Measurements from ENCODE around the gene LINS1. TPM values are rescaled to one million over a fixed set of nuclear protein-coding genes. Genes with fewer than 3 reads are reported as not detected.
"Not testable (repeated sequence)": the region's sequence is repeated elsewhere in the genome, so short reads cannot be mapped to it uniquely, and the experiment has no call there.

The LINS1 gene
- total RNA-seq, 1 donor from 2014 or later, result 15.0 TPM

DNA sequence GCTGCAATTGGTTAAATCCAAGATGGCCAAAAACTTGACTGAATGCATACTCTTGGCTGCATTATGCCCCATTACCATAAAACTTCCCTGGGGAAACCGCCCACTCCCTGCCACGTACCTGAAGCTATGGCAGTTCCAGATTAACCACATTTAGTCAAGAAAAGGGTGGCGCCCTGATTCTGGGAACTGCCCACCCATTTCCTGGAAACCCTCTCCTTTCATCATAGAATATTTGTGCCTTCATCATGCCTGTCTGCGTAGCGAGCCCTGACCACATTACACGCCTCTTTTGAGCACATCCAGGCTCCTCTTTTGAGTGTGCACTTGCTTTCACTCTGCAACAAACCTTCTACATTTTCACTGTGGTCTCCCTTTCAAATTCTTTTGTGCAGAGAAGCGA, 5.2 kb downstream of the LINS1 start:
- H3K36me3 Mint-ChIP-seq (ENCODE audit: unreplicated experiment), result peaks cover 5% of the 10 kb centered on the region
- TF ChIP-seq, protein P1, sequence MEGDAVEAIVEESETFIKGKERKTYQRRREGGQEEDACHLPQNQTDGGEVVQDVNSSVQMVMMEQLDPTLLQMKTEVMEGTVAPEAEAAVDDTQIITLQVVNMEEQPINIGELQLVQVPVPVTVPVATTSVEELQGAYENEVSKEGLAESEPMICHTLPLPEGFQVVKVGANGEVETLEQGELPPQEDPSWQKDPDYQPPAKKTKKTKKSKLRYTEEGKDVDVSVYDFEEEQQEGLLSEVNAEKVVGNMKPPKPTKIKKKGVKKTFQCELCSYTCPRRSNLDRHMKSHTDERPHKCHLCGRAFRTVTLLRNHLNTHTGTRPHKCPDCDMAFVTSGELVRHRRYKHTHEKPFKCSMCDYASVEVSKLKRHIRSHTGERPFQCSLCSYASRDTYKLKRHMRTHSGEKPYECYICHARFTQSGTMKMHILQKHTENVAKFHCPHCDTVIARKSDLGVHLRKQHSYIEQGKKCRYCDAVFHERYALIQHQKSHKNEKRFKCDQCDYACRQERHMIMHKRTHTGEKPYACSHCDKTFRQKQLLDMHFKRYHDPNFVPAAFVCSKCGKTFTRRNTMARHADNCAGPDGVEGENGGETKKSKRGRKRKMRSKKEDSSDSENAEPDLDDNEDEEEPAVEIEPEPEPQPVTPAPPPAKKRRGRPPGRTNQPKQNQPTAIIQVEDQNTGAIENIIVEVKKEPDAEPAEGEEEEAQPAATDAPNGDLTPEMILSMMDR (IDR thresholded peaks at IDR 0.05; ENCODE audit: partially characterized antibody, unreplicated experiment), result no peak
- no peaks in the 10 kb centered on the region for H3K4me1 Mint-ChIP-seq (ENCODE audit: low read depth, unreplicated experiment)
- no peak overlapping the region for H3K27ac Mint-ChIP-seq (ENCODE audit: unreplicated experiment)
- no peak for DNase-seq
- no peak overlapping the region for H3K4me3 Mint-ChIP-seq (ENCODE audit: unreplicated experiment)
- no peaks in the 10 kb centered on the region for H3K27me3 Mint-ChIP-seq (ENCODE audit: unreplicated experiment)
- no peaks in the 10 kb centered on the region for H3K9me3 Mint-ChIP-seq (ENCODE audit: unreplicated experiment)

GRCh38 chr15:100595964-100596363, 6.0 kb downstream of the LINS1 start:
- DNase-seq, result no peak
- peaks cover 2% of the 10 kb centered on the region for H3K9me3 Mint-ChIP-seq (ENCODE audit: unreplicated experiment)
- TF ChIP-seq, protein P1 (IDR thresholded peaks at IDR 0.05; ENCODE audit: partially characterized antibody, unreplicated experiment), result no peak
- H3K4me1 Mint-ChIP-seq (ENCODE audit: low read depth, unreplicated experiment), result no peaks in the 10 kb centered on the region
- H3K27ac Mint-ChIP-seq (ENCODE audit: unreplicated experiment), result no peak overlapping the region
- no peak overlapping the region for H3K4me3 Mint-ChIP-seq (ENCODE audit: unreplicated experiment)
- no peaks in the 10 kb centered on the region for H3K27me3 Mint-ChIP-seq (ENCODE audit: unreplicated experiment)
- peaks cover 9% of the 10 kb centered on the region for H3K36me3 Mint-ChIP-seq (ENCODE audit: unreplicated experiment)

- DNase-seq, result no peak
- no peaks in the 10 kb centered on the region for H3K27me3 Mint-ChIP-seq (ENCODE audit: unreplicated experiment)
- peaks cover 18% of the 10 kb centered on the region for H3K36me3 Mint-ChIP-seq (ENCODE audit: unreplicated experiment)
- H3K9me3 Mint-ChIP-seq (ENCODE audit: unreplicated experiment), result peaks cover 2% of the 10 kb centered on the region
- no peaks in the 10 kb centered on the region for H3K4me1 Mint-ChIP-seq (ENCODE audit: low read depth, unreplicated experiment)
- H3K27ac Mint-ChIP-seq (ENCODE audit: unreplicated experiment), result no peak overlapping the region
- no peak overlapping the region for H3K4me3 Mint-ChIP-seq (ENCODE audit: unreplicated experiment)
- TF ChIP-seq, protein P1 (IDR thresholded peaks at IDR 0.05; ENCODE audit: partially characterized antibody, unreplicated experiment), result no peak
Measured at GRCh38 chr15:100593431-100593830, 8.6 kb downstream of the LINS1 start.

- Mint-ChIP-seq H3K4me1 (ENCODE audit: low read depth, unreplicated experiment) (no peaks in the 10 kb centered on the region), H3K27me3 (ENCODE audit: unreplicated experiment) (no peaks in the 10 kb centered on the region), H3K4me3 (ENCODE audit: unreplicated experiment) (no peak overlapping the region), H3K27ac (ENCODE audit: unreplicated experiment) (no peak overlapping the region), H3K36me3 (ENCODE audit: unreplicated experiment) (peaks cover 20% of the 10 kb centered on the region), H3K9me3 (ENCODE audit: unreplicated experiment) (peaks cover 2% of the 10 kb centered on the region)
- no peak for DNase-seq
- TF ChIP-seq, protein P1 (IDR thresholded peaks at IDR 0.05; ENCODE audit: partially characterized antibody, unreplicated experiment), result no peak
Measured at GRCh38 chr15:100592898-100593297, 9.1 kb downstream of the LINS1 start.

DNA sequence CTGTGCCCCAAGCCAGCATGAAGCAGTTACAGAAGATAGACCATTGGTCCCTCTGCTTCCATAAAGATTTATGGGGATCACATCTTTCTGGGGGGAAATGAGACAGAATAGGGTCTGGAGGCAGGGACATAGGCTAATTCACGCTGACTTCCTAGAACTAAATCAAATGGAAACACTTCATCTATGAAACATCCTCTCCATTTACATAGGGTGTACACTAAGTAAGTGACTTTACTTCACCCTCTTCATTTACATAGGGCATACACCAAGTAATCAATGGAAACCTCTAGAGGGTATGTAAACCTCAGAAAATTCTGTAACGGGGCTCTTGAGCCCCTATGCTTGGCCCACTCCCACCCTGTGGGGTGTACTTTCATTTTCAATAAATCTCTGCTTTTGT, 10.1 kb downstream of the LINS1 start:
- H3K27ac Mint-ChIP-seq (ENCODE audit: unreplicated experiment), result no peak overlapping the region
- H3K36me3 Mint-ChIP-seq (ENCODE audit: unreplicated experiment), result peaks cover 28% of the 10 kb centered on the region
- no peaks in the 10 kb centered on the region for H3K27me3 Mint-ChIP-seq (ENCODE audit: unreplicated experiment)
- peaks cover 2% of the 10 kb centered on the region for H3K9me3 Mint-ChIP-seq (ENCODE audit: unreplicated experiment)
- no peaks in the 10 kb centered on the region for H3K4me1 Mint-ChIP-seq (ENCODE audit: low read depth, unreplicated experiment)
- DNase-seq, result no peak
- no peak overlapping the region for H3K4me3 Mint-ChIP-seq (ENCODE audit: unreplicated experiment)
- TF ChIP-seq, protein P1 (IDR thresholded peaks at IDR 0.05; ENCODE audit: partially characterized antibody, unreplicated experiment), result no peak

- DNase-seq; H3K4me1 Mint-ChIP-seq (ENCODE audit: low read depth, unreplicated experiment); H3K4me3 Mint-ChIP-seq (ENCODE audit: unreplicated experiment); H3K9me3 Mint-ChIP-seq (ENCODE audit: unreplicated experiment); H3K27ac Mint-ChIP-seq (ENCODE audit: unreplicated experiment); H3K27me3 Mint-ChIP-seq (ENCODE audit: unreplicated experiment): not testable (repeated sequence)
- H3K36me3 Mint-ChIP-seq (ENCODE audit: unreplicated experiment), result peaks cover 31% of the 10 kb centered on the region
Measured at GRCh38 chr15:100591163-100591562, 10.8 kb downstream of the LINS1 start.

All from glutamatergic neuron (in vitro differentiated cells).